ENCODE measurements around the gene C17orf114.
A peak's percentile ranks its signal among the peaks of the same experiment; 100 is the strongest.

Gene C17orf114

DNA sequence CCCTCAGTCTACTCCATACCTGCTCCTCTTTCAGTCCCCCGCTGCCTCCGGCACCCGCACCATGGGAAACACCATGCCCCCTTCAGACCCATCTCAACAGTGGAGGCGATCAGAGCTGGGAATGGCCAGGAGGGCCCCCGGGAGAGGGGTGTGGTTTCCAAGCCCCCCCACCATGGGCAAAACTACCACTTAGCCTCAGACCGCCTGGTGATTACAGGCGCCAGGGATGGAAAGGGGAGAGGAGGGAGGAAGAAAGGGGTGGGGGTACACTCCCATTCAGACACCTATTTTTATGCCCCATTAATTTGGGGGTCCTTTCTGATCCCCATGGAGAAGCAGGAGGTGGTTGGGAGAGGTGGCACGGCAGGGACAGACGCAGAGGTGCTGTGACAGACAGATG is at the start of gene C17orf114:
Gene C17orf114, minus strand, starts transcription at position 101 of the 400 bp plus-strand sequence.
- DNase-seq: no peak
- intact Hi-C loops (cut with DNase I): no loop called here
- peaks cover 1 to 7% of the 10 kb centered on the region in 2 donors for H3K4me1 ChIP-seq (replicated peaks in 1 of 2)
- no peak within 1 kb of the TSS for H3K27ac ChIP-seq
- WGBS, 4 donors: 81 to 87% (median 83%) methylated on average over 8 to 9 of the region's 9 CpGs
- TF ChIP-seq CTCF (IDR thresholded peaks at IDR 0.05) (no peak), POLR2A (IDR thresholded peaks at IDR 0.05) (no peak)
- H3K27me3 ChIP-seq: no peaks in the 10 kb centered on the region
- peaks cover 0 to 21% of the 10 kb centered on the region in 2 donors for H3K36me3 ChIP-seq (replicated peaks in 1 of 2)
- H3K9me3 ChIP-seq (replicated peaks in 1 of 3): no peaks in the 10 kb centered on the region
- H3K4me3 ChIP-seq: no peak within 1 kb of the TSS

GRCh38 chr17:4851084-4851483 is 49.0 kb upstream of the C17orf114 start:
- DNase-seq: no peak
- Histone ChIP-seq H3K27me3 (no peaks in the 10 kb centered on the region), H3K27ac (no peak overlapping the region), H3K4me1 (replicated peaks in 1 of 2) (peaks cover 7 to 36% of the 10 kb centered on the region in 2 donors), H3K9me3 (replicated peaks in 1 of 3) (no peaks in the 10 kb centered on the region), H3K36me3 (replicated peaks in 1 of 2) (peaks cover 0 to 8% of the 10 kb centered on the region in 2 donors), H3K4me3 (no peak overlapping the region)
- WGBS, 4 donors: 63 to 90% (median 85%) methylated on average over 3 of the region's 3 CpGs
- intact Hi-C loops (cut with DNase I): no loop called here
- TF ChIP-seq POLR2A (IDR thresholded peaks at IDR 0.05) (no peak), CTCF (IDR thresholded peaks at IDR 0.05) (no peak)

- no peak for DNase-seq
- Histone ChIP-seq H3K36me3 (replicated peaks in 1 of 2) (peaks cover 0 to 8% of the 10 kb centered on the region in 2 donors), H3K9me3 (replicated peaks in 1 of 3) (no peaks in the 10 kb centered on the region), H3K4me3 (no peak overlapping the region), H3K27me3 (no peaks in the 10 kb centered on the region), H3K27ac (no peak overlapping the region), H3K4me1 (replicated peaks in 1 of 2) (peaks cover 14 to 41% of the 10 kb centered on the region in 2 donors)
- intact Hi-C loops (cut with DNase I): no loop called here
- 83 to 90% (median 87%) methylated on average over 2 of the region's 2 CpGs for WGBS, 4 donors
- no peak for TF ChIP-seq CTCF (IDR thresholded peaks at IDR 0.05)
- no peak for TF ChIP-seq POLR2A (IDR thresholded peaks at IDR 0.05)
Measured at GRCh38 chr17:4850246-4850645, 48.1 kb upstream of the C17orf114 start.

DNA sequence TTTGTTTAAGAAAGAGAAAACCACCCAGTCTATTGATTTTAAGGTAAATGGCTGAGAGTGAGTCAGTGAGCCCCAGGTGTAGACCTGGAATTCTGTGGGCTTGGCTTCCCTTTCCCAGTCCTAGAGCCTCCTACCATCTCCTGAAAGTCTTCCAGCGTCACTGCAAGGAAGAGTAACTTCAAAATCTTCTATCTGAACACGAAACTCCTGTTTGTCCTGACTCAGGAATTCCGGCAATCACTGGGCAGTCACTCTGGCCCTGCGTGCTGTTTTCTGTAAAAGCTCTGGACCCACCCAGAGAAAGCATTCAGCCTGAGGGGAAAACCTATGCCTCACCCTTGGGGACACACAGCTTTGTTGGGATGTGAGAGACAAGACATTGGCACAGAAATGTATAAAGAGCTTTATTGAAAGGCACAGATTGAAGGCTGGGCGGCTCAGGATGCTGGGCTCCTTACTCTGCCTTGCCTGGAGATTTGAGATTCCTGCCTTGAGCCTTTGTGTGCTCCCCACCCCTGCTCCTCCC is 46.9 kb upstream of the C17orf114 start:
- 86 to 100% (median 89%) methylated on average over 4 to 5 of the region's 5 CpGs for WGBS, 4 donors
- H3K27me3 ChIP-seq: no peaks in the 10 kb centered on the region
- DNase-seq: no peak
- peaks cover 0 to 1% of the 10 kb centered on the region in 2 donors for H3K36me3 ChIP-seq (replicated peaks in 1 of 2)
- no peaks in the 10 kb centered on the region for H3K9me3 ChIP-seq (replicated peaks in 1 of 3)
- TF ChIP-seq POLR2A (IDR thresholded peaks at IDR 0.05): no peak
- TF ChIP-seq CTCF (IDR thresholded peaks at IDR 0.05): no peak
- H3K4me1 ChIP-seq (replicated peaks in 1 of 2): peaks cover 14 to 41% of the 10 kb centered on the region in 2 donors
- peak overlapping the region in 1 of 5 donors; percentile 57 for H3K27ac ChIP-seq
- H3K4me3 ChIP-seq: no peak overlapping the region
- intact Hi-C loops (cut with DNase I): no loop called here
